ENCODE measurements around the gene DNAJB8. TPM values are rescaled to one million over a fixed set of nuclear protein-coding genes. Genes with fewer than 3 reads are reported as not detected.

DNAJB8 gene
- total and polyA plus RNA-seq, 2 donors (not counting 1 experiment from before 2014, with no cell fraction given) = not detected

- Histone ChIP-seq H3K27ac (ENCODE audit: insufficient read depth, low read length) (peak overlapping the region; percentile 30), H3K36me3 (ENCODE audit: control insufficient read depth, insufficient read depth, low read length) (peaks cover 2% of the 10 kb centered on the region), H4K20me1 (ENCODE audit: control insufficient read depth, extremely low read depth, insufficient read depth, low read length) (no peaks in the 10 kb centered on the region), H3K9me3 (ENCODE audit: control insufficient read depth, insufficient read depth, low read depth, low read length) (no peaks in the 10 kb centered on the region), H3K27me3 (ENCODE audit: control insufficient read depth, insufficient read depth, low read length) (peaks cover 24% of the 10 kb centered on the region), H3K79me2 (ENCODE audit: control insufficient read depth, insufficient read depth, low read length) (peaks cover 19% of the 10 kb centered on the region), H3K4me3 (replicated peaks in 1 of 4; ENCODE audit: control extremely low read depth in 1 of 4, insufficient read depth in 1 of 4, low read depth in 3 of 4, low read length in 4 of 4) (peak overlapping the region in 3 of 4 experiments; percentile 29 to 76 (median 59)), H3K4me2 (ENCODE audit: extremely low read depth, insufficient read depth, low read length) (peak overlapping the region; percentile 87), H3K4me1 (ENCODE audit: control insufficient read depth, extremely low read depth, insufficient read depth, low read length) (peaks cover 21% of the 10 kb centered on the region), H2AFZ (ENCODE audit: low read length) (no peak overlapping the region), H3K9ac (ENCODE audit: insufficient read depth, low read length) (no peak overlapping the region)
- TF ChIP-seq EZH2 (IDR thresholded peaks at IDR 0.05; ENCODE audit: low read length, missing control alignments) = no peak
- TF ChIP-seq, protein P1, sequence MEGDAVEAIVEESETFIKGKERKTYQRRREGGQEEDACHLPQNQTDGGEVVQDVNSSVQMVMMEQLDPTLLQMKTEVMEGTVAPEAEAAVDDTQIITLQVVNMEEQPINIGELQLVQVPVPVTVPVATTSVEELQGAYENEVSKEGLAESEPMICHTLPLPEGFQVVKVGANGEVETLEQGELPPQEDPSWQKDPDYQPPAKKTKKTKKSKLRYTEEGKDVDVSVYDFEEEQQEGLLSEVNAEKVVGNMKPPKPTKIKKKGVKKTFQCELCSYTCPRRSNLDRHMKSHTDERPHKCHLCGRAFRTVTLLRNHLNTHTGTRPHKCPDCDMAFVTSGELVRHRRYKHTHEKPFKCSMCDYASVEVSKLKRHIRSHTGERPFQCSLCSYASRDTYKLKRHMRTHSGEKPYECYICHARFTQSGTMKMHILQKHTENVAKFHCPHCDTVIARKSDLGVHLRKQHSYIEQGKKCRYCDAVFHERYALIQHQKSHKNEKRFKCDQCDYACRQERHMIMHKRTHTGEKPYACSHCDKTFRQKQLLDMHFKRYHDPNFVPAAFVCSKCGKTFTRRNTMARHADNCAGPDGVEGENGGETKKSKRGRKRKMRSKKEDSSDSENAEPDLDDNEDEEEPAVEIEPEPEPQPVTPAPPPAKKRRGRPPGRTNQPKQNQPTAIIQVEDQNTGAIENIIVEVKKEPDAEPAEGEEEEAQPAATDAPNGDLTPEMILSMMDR (conservative IDR thresholded peaks at IDR 0.05 in 1 of 2, IDR thresholded peaks at IDR 0.05 in 1 of 2; ENCODE audit: low read depth in 1 of 2, low read length in 2 of 2) = no peak
- no peak for DNase-seq (ENCODE audit: low read depth in 2 of 2)
Measured at GRCh38 chr3:128486205-128486628, 19.5 kb upstream of the DNAJB8 start.

GRCh38 chr3:128485282-128486204 is 18.9 kb upstream of the DNAJB8 start:
- Histone ChIP-seq H3K4me2 (ENCODE audit: extremely low read depth, insufficient read depth, low read length) (peak overlapping the region; percentile 87), H3K27ac (ENCODE audit: insufficient read depth, low read length) (no peak overlapping the region), H3K79me2 (ENCODE audit: control insufficient read depth, insufficient read depth, low read length) (peaks cover 19% of the 10 kb centered on the region), H3K27me3 (ENCODE audit: control insufficient read depth, insufficient read depth, low read length) (peaks cover 17% of the 10 kb centered on the region), H3K36me3 (ENCODE audit: control insufficient read depth, insufficient read depth, low read length) (peaks cover 4% of the 10 kb centered on the region), H4K20me1 (ENCODE audit: control insufficient read depth, extremely low read depth, insufficient read depth, low read length) (no peaks in the 10 kb centered on the region), H3K4me3 (replicated peaks in 1 of 4; ENCODE audit: control extremely low read depth in 1 of 4, insufficient read depth in 1 of 4, low read depth in 3 of 4, low read length in 4 of 4) (peak overlapping the region in 3 of 4 experiments; percentile 5 to 76 (median 29)), H3K4me1 (ENCODE audit: control insufficient read depth, extremely low read depth, insufficient read depth, low read length) (peaks cover 21% of the 10 kb centered on the region), H2AFZ (ENCODE audit: low read length) (no peak overlapping the region), H3K9me3 (ENCODE audit: control insufficient read depth, insufficient read depth, low read depth, low read length) (no peaks in the 10 kb centered on the region), H3K9ac (ENCODE audit: insufficient read depth, low read length) (no peak overlapping the region)
- TF ChIP-seq, protein P1 (conservative IDR thresholded peaks at IDR 0.05 in 1 of 2, IDR thresholded peaks at IDR 0.05 in 1 of 2; ENCODE audit: low read depth in 1 of 2, low read length in 2 of 2) = no peak
- no peak for TF ChIP-seq EZH2 (IDR thresholded peaks at IDR 0.05; ENCODE audit: low read length, missing control alignments)
- DNase-seq (ENCODE audit: low read depth in 2 of 2) = peak in 1 of 2 donors; percentile 20

DNA sequence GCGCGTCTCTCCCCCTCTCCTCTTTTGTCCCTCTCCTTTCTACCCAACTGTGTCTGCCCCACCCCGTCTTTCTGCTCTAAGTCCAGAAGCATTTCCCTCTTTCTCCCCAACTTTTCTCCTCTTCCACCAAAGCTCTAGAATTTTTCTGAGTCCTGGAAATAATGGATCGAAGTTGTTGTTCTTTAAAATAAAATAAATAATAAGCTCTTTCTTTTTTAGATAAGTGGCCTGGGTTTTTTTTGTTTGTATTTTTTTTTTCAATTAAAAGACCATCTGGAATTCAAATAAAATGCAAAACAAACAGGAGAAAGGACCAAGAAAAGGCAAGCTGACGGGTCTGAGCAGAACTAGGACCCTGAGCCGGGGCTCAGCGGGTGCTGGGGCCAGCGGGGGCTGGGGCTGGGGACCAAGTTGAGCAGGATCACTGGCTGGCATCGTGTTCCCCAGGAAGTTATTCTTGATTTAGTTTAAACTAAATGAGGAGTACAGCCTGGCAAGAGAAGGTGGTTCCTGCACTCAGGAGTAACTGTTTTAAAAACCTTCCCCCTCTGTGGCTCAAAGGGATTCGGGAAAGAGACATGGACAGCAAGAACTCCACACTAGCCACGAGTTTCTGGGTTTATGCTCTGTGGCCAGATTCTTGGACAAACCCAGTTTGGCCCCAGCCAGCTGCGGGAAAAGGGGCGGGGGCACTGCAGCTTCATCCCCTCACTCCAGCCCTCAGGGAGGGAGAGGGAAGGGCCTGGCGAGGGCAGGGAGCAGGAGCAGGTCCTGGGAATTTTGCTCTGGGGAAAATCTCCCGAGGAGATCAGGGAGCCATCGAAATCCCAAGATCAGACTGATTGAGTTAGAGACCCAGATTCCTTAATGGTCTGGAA is 18.0 kb upstream of the DNAJB8 start:
- Histone ChIP-seq H3K27ac (ENCODE audit: insufficient read depth, low read length) (no peak overlapping the region), H3K27me3 (ENCODE audit: control insufficient read depth, insufficient read depth, low read length) (peaks cover 8% of the 10 kb centered on the region), H4K20me1 (ENCODE audit: control insufficient read depth, extremely low read depth, insufficient read depth, low read length) (no peaks in the 10 kb centered on the region), H3K4me1 (ENCODE audit: control insufficient read depth, extremely low read depth, insufficient read depth, low read length) (peaks cover 19% of the 10 kb centered on the region), H3K4me3 (replicated peaks in 1 of 4; ENCODE audit: control extremely low read depth in 1 of 4, insufficient read depth in 1 of 4, low read depth in 3 of 4, low read length in 4 of 4) (peak overlapping the region in 1 of 4 experiments; percentile 76), H3K36me3 (ENCODE audit: control insufficient read depth, insufficient read depth, low read length) (peaks cover 4% of the 10 kb centered on the region), H3K9ac (ENCODE audit: insufficient read depth, low read length) (no peak overlapping the region), H3K9me3 (ENCODE audit: control insufficient read depth, insufficient read depth, low read depth, low read length) (no peaks in the 10 kb centered on the region), H3K79me2 (ENCODE audit: control insufficient read depth, insufficient read depth, low read length) (peaks cover 18% of the 10 kb centered on the region), H3K4me2 (ENCODE audit: extremely low read depth, insufficient read depth, low read length) (peak overlapping the region; percentile 87), H2AFZ (ENCODE audit: low read length) (no peak overlapping the region)
- TF ChIP-seq, protein P1 (conservative IDR thresholded peaks at IDR 0.05 in 1 of 2, IDR thresholded peaks at IDR 0.05 in 1 of 2; ENCODE audit: low read depth in 1 of 2, low read length in 2 of 2) = no peak
- TF ChIP-seq EZH2 (IDR thresholded peaks at IDR 0.05; ENCODE audit: low read length, missing control alignments) = no peak
- DNase-seq (ENCODE audit: low read depth in 2 of 2) = peak in 1 of 2 donors; percentile 43

All from fibroblast of lung (primary cell).